AG20443 (cell line): ENCODE measurements around the gene PLEKHH1.

Source experiments
- DNase-seq: peaks from one replicate; pipeline ENCODE4 v3.0.0; 2012; ENCODE audit warnings: low spot score, mixed read lengths

Gene PLEKHH1

DNA sequence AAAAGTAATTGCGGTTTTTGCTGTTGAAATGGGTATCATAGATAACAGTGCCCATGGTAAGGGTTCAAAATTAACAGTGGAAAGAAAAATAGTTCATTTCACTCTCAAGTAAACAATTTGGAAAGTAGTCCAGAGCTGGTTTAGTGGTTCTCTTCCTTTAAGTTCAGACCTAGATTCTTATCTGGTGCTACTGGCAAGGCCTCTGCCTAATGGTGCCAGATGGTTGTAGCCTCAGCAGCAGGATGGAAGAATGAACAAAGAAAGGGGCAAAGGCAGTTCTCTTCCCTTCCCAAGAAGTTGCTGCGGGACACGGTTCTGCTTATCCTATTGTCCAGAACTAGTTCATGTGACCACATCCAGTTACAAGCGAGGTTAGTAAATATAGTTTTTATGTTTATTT, 97.1 kb downstream of the PLEKHH1 start:
- DNase-seq: no peak

DNA sequence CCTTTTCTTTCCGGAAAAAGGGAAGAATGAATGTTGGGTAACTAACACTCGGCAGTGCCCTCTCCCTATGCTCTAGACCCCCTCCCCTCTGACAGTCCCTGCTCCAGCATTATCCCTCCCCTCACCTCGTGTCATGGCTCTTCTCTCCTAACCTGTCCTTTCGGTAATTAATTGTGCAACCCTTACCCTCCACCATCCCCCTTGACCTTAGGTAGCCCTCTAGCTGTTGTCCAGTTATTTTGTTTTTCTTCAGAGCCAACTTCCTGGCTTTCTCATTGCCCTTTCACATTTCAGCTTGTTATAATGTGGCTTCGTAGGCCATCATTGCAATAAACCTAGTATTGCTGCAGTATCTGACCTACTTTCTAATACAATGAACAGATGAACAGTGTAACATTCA, 97.8 kb downstream of the PLEKHH1 start:
- DNase-seq: no peak

DNA sequence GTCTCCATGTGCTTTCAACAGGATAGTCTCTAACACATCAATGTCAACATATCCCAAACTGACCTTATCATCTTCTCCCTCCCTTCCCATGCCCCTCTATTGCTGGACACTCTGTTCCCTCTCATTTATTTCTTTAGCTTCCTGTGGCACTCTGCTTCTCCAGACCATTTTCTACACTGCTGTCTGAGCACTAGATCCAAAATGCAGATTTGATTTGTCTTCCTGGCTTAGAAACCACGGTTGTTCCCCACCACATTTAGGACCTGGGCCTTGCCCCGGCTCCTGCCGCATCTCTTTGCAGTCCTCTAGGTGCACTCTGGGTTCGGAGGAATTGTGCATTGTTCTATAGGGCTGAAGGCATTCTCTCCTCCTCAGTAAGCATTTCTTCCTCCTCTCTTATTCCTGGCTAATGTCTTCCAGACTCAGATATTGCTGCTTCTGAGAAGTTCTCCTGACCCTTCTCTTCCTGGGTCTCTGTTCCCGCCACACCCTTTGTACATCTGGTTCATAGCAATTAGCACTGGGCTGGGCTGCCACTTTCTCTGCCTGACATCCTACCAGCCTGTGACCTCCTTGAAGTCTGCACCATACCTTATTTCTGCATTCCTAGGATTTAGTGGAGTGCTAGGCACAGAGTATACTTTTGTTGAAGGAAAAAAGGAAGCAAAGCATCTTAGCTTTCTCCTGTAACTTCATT, 100.5 kb downstream of the PLEKHH1 start:
- no peak for DNase-seq

DNA sequence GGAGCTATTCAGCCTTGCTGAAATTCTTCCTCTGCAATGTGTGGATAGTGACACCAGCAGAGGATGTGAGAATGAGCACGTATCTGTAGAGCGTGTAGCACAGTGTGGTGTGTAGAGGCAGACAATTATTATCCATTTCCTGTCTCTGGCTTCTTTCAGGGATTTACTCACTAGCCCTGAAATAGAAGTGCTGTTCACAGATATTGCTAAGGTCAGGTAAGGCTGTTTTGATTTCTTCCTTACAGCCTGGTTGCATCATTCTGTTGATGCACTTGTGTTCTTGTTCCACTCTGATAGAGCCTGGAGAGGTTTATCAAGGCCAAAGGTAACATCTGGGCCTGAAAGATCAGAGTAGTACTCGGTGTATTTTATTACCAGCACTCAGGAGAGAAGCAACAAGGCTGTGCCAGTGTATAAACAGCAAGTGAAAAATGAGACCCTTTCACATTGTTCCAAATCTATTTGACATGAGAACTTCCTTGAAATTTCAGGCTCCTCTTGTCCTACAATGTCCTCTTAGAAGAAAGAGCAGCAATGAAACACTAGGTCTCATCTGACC, 103.3 kb downstream of the PLEKHH1 start:
- DNase-seq: no peak

DNA sequence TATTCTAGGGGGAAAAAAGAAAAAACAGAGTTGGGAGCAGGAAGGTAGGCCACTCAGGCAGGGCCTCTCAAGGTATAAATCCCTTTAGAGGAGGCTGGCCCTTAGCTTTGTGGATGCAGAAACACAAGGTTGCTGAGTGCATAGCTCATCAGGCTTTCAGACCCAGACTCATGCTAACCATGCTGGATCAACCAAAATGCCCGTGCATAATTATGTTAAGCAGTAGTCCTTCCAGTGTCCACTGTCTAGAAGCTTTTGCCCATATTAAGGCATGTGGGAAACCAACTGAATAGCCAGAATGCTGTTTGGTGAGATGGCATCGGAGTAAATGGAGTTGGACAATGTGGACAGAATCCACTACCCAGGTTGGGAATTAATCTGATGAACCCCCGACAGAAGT, 105.6 kb downstream of the PLEKHH1 start:
- DNase-seq: no peak
